Suppressor macrophage treated with lipopolysaccharide for 1 hour (primary cell): ENCODE measurements around the gene ALDH3A1.

ENCODE experiments used
- DNase-seq, 3 donors: peaks; one replicate each; pipeline ENCODE4 v3.0.0-alpha.2; 2020 to 2022

The ALDH3A1 gene

DNA sequence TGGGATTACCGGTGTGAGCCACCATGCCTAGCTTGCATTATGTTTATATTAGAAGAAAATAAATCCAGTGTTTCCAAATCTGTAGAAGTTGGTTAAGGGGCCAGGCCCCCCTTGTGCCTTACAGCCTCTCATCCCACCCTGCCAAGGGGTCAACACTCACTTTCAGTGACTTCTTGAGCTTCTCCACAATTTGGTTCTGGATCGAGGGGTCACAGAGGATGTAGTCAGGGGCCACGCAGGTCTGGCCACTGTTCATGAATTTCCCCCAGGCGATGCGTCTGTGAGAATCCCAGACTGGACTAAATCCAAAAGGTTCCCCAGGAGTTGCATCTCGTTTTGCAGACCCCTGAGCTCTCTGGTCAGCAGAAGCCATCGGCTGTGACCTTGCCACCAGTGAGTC is 7.2 kb downstream of the ALDH3A1 start:
- no peak for DNase-seq

- DNase-seq = no peak
Measured at GRCh38 chr17:19739241-19740201, 8.6 kb downstream of the ALDH3A1 start.

DNA sequence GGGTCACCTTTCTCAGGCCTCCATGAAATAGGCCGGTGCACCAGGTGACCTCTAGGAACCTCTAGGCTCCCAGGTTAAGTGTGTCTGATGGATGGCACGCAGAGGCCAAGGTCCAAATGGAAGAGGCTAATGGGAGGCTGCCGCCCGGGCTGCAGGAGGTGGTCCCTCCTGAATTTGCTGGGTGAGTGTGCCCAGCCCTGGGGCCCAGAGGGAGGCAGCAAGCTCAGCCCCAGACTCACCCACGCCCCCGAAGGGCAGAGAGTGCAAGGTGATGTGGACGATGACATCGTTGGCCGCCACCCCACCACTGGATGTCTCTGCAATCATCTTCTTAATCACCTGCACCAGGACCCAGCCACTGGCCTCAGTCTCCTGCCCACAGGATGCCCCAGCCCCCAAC is 9.3 kb downstream of the ALDH3A1 start:
- no peak for DNase-seq

DNA sequence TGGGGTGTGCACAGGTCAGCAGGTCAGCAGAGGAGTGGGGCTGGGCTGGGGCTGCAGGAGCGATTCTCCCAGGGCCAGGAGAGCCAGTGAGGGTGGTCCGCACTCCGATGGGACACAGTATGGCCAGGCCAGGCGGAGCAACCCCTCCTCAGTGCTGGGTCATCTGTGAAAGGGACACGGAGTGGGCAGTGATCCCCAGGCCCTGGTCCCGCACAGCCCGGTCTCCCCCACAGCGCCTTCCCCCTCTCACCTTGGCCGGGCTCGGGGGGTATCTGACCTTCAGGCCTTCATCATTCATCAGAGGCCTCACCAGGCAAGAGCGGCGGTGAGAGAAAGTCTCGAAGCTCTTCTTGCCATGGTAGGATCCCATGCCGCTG is 10.0 kb downstream of the ALDH3A1 start:
- DNase-seq = no peak

GRCh38 chr17:19737305-19738072 is 10.6 kb downstream of the ALDH3A1 start:
- no peak for DNase-seq

DNA sequence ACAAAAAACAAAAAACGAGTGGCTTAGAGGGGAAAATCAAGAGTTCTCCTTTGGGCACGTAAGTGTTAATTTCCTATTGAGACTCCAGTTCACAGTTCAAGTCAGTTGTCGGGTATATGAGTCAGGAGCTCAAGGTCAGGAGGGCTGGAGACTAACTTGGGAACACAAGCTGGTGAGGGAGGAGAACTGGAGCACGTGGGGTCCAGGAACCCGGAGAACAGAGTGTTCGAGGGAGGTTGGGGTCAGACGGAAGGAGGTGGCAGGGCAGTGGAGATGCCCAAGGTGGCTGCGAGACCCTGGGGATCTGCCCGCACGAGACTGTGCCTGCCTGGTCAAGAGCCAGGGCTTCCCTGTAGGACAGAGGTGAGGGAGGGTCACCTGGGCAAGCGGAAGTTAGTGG is 12.0 kb downstream of the ALDH3A1 start:
- no peak for DNase-seq

DNA sequence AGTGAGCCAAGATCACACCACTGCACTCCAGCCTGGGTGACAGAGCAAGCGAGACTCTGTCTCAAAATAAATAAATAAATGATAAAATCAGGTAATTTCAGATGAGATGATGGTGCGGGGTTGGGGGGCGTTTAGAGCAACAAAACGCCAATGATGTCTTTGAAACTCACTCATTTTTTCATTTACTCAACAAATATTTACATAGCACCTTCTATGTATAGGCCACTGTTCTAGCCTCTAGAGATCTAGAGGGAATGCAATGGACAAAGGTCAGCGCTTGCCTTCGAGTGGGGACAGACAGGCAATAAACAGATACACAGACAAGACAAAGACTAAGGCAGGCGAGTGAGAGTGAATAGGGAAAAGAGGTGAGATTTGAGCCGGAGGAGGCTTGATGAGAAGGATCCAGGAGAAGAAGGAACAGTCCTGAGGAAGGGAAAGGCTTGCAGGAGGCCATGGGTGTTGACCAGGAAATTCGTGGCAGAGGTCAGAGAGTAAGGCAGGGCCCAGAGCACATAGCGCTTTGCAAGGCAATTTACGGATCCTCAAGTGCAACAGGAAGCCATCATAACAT is 14.1 kb downstream of the ALDH3A1 start:
- DNase-seq = no peak

DNA sequence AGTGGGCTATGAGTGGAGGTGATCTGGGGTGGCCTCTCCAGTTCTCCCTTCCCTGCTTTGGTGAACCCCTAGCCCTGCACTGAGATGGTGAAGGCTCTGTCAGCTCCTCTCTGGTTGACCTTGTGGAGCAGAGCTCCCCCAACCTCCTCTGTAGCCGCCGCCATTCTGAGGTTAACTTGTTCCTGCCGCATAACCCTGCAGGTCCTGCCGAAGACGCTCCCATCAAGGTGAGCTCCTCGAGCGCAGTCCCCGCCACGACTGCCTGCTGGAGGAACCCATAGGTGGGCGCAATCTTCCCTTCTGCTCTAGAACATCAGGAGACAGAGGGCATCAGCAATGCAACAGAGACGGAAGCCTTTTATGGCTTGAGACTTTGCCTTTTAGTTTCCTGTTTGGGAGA is 16.5 kb downstream of the ALDH3A1 start:
- DNase-seq = no peak

GRCh38 chr17:19730843-19731242 is 17.3 kb downstream of the ALDH3A1 start:
- DNase-seq = peak; percentile 54 to 61 (median 54)

GRCh38 chr17:19729900-19730299 is 18.2 kb downstream of the ALDH3A1 start:
- no peak for DNase-seq

DNA sequence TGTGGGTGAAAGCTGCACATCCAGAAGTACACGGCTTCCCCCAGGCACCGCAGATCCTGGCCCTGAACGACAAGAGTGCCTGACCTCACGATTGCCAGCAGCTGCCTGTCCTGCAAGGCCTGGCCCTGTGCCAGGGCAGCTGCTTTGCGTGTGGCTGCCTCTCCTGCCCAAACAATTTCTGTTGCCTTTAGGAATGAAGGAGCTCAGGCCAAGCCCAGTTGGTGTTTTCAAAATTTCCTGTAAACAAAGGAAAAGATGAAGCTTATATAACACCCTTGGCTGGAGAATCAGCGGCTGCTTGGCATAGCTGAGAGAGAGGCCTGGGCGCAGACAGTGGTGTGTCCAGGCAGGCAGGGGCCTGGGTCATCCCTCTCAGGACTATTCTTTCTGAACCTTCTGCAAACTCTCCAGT is 20.0 kb downstream of the ALDH3A1 start:
- DNase-seq = peak; percentile 57 to 83 (median 63)

DNA sequence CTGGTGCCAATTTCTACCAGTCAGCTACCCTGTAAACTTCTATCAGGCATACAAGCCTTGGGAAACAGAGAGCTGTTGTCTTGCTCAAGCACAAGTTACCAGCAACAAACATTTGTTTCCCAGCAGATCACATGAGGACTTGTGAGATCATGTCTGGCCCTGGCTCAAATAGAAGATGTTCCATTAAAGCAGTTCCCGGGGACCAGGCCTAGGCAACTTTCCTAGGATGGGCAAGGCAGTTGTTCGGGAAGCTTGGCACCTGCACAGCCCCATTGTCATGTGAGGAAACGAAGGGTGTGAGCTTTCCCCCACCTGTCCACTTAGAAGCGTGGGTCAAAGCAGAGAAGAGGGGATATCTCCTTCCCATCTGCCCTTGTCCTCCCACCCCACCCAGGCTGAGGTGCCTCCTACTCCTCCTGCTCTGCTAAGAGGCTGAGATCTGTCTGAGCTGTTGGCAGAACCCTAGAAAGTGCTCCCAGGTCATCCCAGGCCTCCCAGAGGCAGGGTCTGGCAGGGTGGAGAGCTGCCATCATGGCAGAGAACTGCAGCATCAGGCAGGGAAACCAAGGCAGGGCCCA is 20.5 kb downstream of the ALDH3A1 start:
- peak; percentile 78 to 85 (median 78) for DNase-seq

- peak; percentile 71 to 86 (median 82) for DNase-seq
Measured at GRCh38 chr17:19726631-19727376, 21.3 kb downstream of the ALDH3A1 start.

- DNase-seq = peak; percentile 83 to 94 (median 90)
Measured at GRCh38 chr17:19725486-19725885, 22.6 kb downstream of the ALDH3A1 start.

DNA sequence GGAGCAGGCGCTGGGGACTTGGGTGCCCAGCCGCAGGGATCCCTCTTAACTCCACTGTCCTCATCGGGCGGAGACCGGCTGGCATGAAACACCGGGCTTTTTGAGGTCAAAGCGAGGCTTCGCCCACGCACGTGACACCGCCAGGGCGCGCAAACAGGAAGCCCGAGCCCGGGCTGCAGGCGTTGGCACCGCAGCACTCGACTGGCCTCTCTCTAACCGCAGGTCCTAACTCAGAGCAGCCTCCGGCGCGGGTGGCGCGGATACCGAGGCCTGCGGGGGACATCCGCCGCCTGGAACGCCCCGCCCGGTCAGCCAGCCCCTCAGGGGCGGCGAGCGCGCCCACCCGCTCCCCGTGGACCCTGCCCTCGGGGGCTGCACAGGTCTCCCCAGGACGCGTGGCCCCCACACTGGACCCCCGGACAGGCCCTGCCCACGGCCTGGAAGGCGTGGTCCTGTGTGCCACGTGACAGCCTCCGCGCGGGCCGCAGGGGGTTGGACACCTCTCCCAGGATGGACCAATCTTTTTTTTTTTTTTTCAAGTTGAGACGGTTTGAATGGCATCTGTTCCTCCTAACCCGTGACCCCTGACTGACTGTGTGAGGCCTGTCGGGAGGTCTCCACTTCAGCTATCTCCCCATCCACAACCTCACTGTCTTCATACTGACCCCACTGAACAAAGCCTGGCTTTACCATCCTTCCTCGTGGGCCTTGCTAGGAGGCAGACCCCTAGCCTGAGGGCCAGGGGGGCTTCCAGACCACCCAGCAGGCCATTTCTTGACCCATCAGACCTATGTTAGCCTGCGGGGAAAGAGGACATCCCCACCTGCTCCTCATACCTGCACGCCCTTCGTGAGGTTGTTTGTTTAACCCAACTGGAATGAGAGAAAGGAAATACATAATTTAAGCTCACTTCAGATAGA is 23.3 kb downstream of the ALDH3A1 start:
- peak; percentile 97 to 98 (median 97) for DNase-seq

- DNase-seq = no peak
Measured at GRCh38 chr17:19723964-19724363, 24.1 kb downstream of the ALDH3A1 start.

DNA sequence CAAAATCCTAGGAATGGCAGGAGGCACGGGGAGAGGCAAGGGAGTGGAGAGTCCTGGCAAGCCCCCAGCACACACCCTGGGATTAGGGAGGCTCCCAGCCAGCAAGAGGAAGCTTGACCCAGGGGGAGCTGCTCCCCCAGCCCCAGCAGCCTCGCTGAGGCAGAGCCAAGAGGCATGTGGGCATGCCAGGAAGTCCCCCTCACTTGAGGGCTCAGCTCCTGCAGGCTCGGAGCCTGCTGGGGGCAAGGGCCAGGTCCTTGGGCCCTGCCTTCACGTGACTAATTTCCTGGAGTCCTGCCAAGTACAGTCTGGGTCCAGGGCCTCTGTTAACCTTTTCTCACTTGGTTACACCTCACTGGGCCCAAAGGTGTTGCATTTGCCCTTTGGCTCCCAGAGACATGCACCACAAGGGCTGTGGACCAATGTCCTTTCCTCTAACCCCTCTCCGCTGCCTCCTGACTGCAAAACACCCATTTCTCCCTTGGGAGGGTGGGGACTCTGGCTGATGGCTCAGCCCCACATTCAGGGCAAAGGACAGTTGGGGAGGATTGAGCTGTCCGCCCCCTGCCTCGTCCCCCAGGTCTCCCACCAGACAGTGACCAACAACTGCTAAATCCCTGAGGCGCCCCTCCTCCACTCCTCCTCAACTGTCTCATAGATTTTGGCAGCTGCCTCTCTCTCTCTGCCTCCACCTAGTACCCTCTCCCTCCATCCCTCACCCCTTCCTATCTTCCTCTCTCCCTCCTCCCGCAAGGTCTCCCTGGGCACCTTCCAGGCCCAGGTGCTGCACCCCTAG is 27.3 kb downstream of the ALDH3A1 start:
- DNase-seq = no peak

DNA sequence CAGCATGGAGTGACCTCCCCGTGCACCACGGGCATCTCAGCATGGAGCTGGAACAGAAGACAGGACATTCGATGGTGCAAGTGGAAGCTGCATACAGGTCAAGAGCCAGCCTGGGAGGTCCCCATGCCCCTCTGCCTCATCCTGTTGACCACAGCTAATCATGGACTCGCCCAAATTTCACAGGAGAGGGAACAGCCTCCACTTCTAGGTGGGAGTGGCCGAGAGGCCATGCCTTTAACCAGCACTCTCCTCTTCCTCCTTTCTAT is 28.0 kb downstream of the ALDH3A1 start:
- DNase-seq = peak; percentile 33 to 40 (median 39)

GRCh38 chr17:19719355-19720209 is 28.5 kb downstream of the ALDH3A1 start:
- DNase-seq = no peak
